ENCODE results near the gene IFI44.

GRCh38 chr1:78619032-78619431 lies 30.6 kb upstream of the IFI44 start:
- TF ChIP-seq ZFP30 (CRISPR knock-in tag; IDR thresholded peaks at IDR 0.05): no peak
- no peak for TF ChIP-seq ISL1 (CRISPR knock-in tag; IDR thresholded peaks at IDR 0.05)

All from SK-N-SH treated with all-trans-retinoic acid at 6 μM for 48 hours (cell line).